Fibroblast of peridontal ligament (primary cell): ENCODE measurements around the gene SORBS2.

Experiments
- DNase-seq: peaks from one replicate; pipeline ENCODE4 v3.0.0-alpha.2; 2010; ENCODE audit errors: extremely low read depth

Gene SORBS2

DNA sequence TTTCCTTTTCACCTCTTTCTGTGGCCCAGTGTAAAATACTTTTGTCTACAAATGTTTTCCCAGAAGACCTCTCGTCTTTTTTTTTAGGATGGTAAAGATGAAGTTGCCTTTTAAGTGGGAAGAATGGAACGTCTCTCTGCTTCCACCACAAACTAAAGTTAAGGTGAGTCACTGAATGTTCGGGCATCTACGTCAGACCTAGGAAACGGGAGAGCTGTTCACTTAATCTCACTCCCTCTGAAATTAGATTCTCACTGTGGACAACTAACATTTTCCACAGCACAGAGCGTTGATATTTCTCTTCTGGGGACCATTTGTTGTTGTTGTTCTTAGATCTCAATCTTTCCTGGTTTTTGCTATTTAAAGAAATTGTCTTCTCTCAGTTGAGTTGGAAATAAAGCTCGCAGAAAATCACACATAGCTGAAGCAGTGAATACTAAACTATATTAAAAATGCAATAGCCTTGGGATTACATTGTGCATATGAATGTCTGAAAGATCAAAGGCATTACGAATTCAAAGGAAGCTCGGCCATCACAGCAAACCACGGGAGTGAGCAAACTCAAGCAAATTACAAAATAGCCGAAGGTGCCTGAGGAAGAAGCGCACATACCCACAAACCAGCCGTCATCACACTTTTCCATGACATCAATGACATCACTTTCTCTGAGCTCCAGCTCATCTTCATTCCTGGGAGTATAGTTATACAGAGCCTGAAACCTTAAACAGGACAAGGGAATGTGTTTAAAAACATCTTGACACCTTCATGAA, 222.7 kb downstream of the SORBS2 start:
- DNase-seq = no peak

- DNase-seq = no peak
Observed at GRCh38 chr4:185587427-185588161, 224.4 kb downstream of the SORBS2 start.

DNA sequence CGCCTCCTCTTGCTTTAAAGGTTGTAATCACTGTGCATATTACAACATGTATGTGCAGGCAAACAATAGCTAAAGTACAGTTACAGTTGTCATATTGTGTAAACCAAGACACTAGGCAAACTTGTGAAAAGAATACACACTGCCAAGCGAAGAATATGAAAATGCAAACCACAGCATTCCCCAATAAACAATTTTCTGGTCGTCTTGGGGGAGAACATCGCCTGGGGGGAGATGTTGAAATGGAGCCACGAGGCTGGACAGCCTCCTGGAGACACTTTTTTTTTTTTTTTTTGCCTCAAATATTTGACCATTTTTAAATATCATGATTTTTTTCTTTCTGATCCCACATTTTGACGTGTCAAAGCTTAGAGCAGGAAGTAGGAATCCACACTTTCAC, 225.0 kb downstream of the SORBS2 start:
- DNase-seq = no peak

DNA sequence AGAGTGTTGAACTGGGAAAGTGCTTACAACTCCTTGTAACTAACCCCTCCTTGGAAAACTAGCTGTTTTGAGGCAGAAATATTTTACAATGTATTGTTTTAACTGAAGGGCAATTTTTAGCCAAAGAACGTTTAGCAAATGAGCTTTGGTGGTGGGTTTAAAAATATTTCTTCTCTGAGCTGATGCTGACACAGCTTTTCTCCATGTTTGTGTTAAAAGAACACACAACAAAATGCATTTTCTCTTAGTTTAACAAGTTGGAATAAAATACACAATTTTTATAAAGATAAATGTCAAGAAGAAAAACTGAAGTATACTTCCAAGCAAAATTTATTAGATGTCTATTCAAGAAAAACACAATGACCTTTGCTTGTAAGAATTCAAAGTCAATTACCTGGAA, 226.8 kb downstream of the SORBS2 start:
- no peak for DNase-seq

DNA sequence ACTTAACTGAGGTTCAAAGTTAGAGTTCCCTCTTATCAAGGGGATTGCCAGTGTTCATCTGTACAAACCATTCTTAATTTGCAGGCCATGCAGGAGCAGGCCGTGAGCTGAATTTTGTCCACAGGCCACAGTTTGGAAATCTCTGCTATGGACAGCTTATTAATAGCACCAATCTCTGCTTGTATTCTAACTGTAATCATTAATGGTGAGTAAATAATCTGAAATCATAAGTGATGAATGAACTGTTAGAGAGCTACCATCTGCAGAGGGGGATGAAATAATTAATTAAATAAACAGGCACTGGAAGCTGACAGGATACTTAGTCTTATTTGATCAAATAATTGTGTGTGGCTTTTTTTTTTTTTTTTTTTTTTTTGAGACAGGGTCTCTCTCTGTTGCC, 228.2 kb downstream of the SORBS2 start:
- DNase-seq = no peak

- DNase-seq = no peak
Observed at GRCh38 chr4:185582651-185583400, 229.2 kb downstream of the SORBS2 start.

DNA sequence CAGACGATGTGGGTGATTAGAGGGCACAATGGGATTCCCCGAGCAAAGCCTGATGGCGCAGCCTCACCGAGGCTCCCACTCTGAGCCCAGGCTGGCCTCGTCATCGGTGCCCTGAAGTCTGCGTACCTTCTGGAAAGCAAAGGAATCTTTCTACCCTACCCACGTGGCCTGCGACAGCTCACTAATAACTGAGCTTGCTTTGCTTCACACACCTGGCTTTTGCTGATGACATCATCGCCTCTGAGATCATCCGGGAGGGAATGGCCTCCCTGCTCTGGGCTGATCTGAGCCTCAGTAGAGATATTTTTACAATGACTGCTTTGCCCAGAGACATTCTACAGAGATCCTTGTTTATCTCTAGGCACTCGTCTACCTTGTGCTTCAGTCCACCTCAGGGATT, 231.3 kb downstream of the SORBS2 start:
- no peak for DNase-seq

GRCh38 chr4:185578284-185578683, 233.7 kb downstream of the SORBS2 start:
- DNase-seq = no peak

DNA sequence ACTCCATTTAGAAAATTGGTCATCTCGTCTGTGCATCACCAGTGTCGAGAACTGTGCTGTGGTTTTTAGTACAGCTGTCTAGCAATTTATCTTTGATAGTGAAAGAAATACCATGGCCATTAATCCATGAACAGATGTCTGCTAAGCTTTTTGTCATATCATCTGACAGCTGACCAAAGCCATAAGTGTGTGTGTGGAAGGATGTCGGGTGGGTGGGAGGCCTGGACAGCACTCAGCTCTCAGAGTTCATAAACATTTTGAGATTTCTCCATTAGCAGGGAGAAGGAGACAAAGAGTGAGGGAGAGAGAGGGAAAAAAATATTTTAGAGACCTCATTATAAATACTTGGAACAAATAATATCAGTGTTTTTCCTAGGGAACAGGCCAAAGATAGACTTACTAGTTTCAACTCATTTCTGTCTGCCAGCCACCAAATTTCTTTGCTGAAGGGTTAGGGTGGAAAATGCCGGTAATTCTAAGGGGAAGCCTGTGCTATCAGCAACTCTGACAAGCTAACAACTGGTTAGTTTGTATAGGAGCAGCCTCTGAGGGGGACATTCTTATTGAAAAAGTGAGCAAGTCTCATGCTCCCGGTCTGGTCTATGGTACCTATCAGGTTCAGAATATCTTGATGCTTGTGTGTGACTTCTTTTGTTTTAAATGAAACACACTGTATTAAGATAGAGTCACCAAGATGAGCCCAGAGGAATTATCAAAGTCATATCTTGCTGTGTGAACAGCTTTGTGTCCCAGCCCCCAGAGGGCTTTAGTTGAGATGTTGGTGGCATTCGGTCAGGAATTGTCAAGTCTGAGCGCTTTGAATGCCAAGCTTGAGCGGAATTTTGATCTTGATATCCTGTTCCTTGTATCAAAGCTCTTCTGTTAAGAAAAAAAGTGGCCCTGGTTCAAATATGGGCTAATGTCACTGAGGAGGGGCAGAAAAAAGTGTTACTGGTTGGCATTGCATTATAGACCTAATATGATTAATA, 234.7 kb downstream of the SORBS2 start:
- DNase-seq = no peak

DNA sequence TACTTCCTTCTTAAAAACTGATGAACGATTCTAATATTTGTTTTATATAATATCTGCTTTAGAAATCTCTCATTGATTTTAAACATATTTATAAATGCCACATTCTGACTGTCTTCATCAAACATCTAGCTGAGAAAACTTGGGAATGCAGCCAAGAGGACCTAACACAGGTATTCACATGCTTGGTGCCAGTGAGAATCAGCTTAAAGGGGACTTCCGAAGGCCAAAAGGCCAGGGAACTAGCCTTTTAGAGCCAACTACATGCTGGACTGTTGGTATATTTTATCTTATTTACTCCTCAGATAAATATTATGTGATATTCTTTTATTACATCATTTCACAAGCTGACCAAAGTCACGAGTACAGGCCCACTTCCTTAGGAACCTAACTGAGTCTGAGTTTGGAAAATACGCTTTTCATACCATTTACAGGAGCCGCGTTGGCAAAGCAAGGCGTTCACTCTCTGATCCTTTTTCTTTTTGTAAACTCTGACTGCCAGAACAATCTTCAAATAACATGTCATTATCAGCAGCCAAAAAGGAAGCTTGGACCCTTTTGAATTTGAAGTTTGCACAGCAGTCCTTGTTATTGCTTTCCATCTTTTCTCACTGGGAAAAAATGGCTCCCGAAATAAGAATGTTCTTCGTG, 235.6 kb downstream of the SORBS2 start:
- DNase-seq = no peak

- peak; percentile 34 for DNase-seq
Observed at GRCh38 chr4:185573651-185574199, 238.3 kb downstream of the SORBS2 start.

GRCh38 chr4:185570727-185571126, 241.3 kb downstream of the SORBS2 start:
- no peak for DNase-seq

- DNase-seq = no peak
Observed at GRCh38 chr4:185567381-185568376, 244.3 kb downstream of the SORBS2 start.

- DNase-seq = peak; percentile 14
Observed at GRCh38 chr4:185566972-185567371, 245.0 kb downstream of the SORBS2 start.

- DNase-seq = no peak
Observed at GRCh38 chr4:185566425-185566824, 245.6 kb downstream of the SORBS2 start.

DNA sequence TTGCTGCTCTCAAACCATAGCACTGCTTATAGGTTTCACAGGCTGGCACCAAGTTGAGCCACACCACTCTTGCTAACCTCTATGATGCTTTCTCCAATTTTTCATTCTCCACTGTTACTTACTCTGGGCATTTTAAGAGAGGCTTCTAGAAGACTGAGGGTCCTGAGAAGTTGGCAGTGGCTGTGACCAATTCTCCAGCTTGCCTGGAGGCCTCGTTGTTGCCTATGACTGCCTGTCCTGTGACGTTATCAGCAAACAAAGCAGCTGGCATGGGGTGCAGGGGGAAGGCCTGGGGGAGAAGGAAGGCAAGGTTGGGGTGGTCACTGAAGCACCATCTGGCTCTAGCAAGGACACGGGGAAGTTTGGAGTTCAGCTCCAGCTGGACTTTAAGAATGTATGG, 246.3 kb downstream of the SORBS2 start:
- DNase-seq = no peak

GRCh38 chr4:185564349-185564748, 247.6 kb downstream of the SORBS2 start:
- no peak for DNase-seq

- DNase-seq = no peak
Observed at GRCh38 chr4:185562531-185562930, 249.5 kb downstream of the SORBS2 start.

DNA sequence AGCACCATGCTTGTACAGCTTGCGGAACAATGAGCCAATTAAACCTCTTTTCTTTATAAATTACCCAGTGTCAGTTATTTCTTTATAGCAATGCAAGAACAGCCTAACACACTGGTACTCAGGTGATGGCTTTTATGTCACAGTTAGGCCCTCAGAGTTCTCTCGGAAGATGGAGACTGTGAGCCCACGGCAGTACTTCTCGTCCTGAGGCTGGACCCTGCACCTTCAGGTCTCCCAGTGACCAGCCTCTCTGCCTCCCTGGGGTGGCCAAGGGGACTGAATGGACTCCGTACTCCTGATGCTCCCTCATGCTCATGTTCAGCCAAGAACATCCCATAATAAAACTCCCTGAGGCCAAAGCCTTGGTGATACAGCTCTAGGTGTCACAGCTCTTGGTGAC, 251.7 kb downstream of the SORBS2 start:
- DNase-seq = no peak
